Measurements from ENCODE around the gene SLC10A3. TPM values are rescaled to one million over a fixed set of nuclear protein-coding genes. Genes with fewer than 3 reads are reported as not detected.

SLC10A3 gene
- total RNA-seq, 1 donor from 2014 or later = 66.2 TPM

GRCh38 chrX:154484255-154485149 is 5.9 kb downstream of the SLC10A3 start:
- intact Hi-C loops (cut with DNase I) = loop anchor here (5.0 kb wide), 1 partner anchor 48 kb away; no protein-coding TSS in a partner anchor
- Histone ChIP-seq H3K27ac (no peak overlapping the region), H3K36me3 (peaks cover 0 to 6% of the 10 kb centered on the region in 2 donors), H3K4me3 (no peak overlapping the region), H3K27me3 (no peaks in the 10 kb centered on the region), H3K4me1 (peaks cover 0 to 11% of the 10 kb centered on the region in 2 donors), H3K9me3 (no peaks in the 10 kb centered on the region)
- no peak for DNase-seq (ENCODE audit: low spot score in 2 of 2)
- TF ChIP-seq CTCF (IDR thresholded peaks at IDR 0.05) = no peak

- no peak for DNase-seq (ENCODE audit: low spot score in 2 of 2)
- Histone ChIP-seq H3K27me3 (no peaks in the 10 kb centered on the region), H3K9me3 (no peaks in the 10 kb centered on the region), H3K27ac (no peak overlapping the region), H3K4me1 (peaks cover 0 to 6% of the 10 kb centered on the region in 2 donors), H3K36me3 (peaks cover 0 to 6% of the 10 kb centered on the region in 2 donors), H3K4me3 (no peak overlapping the region)
- intact Hi-C loops (cut with DNase I) = no loop called here
- no peak for TF ChIP-seq CTCF (IDR thresholded peaks at IDR 0.05)
Measured at GRCh38 chrX:154483325-154483724, 7.1 kb downstream of the SLC10A3 start.

GRCh38 chrX:154482786-154483185 is 7.6 kb downstream of the SLC10A3 start:
- Histone ChIP-seq H3K36me3 (peaks cover 0 to 2% of the 10 kb centered on the region in 2 donors), H3K4me3 (no peak overlapping the region), H3K4me1 (peaks cover 0 to 6% of the 10 kb centered on the region in 2 donors), H3K9me3 (no peaks in the 10 kb centered on the region), H3K27me3 (no peaks in the 10 kb centered on the region), H3K27ac (no peak overlapping the region)
- intact Hi-C loops (cut with DNase I) = no loop called here
- no peak for TF ChIP-seq CTCF (IDR thresholded peaks at IDR 0.05)
- DNase-seq (ENCODE audit: low spot score in 2 of 2) = no peak

- Histone ChIP-seq H3K4me1 (peaks cover 0 to 6% of the 10 kb centered on the region in 2 donors), H3K9me3 (no peaks in the 10 kb centered on the region), H3K4me3 (no peak overlapping the region), H3K27me3 (no peaks in the 10 kb centered on the region), H3K27ac (no peak overlapping the region), H3K36me3 (no peaks in the 10 kb centered on the region)
- intact Hi-C loops (cut with DNase I) = no loop called here
- no peak for DNase-seq (ENCODE audit: low spot score in 2 of 2)
- TF ChIP-seq CTCF (IDR thresholded peaks at IDR 0.05) = no peak
Measured at GRCh38 chrX:154481911-154482601, 8.4 kb downstream of the SLC10A3 start.

- Histone ChIP-seq H3K4me1 (peaks cover 0 to 6% of the 10 kb centered on the region in 2 donors), H3K27ac (no peak overlapping the region), H3K9me3 (no peaks in the 10 kb centered on the region), H3K36me3 (no peaks in the 10 kb centered on the region), H3K4me3 (no peak overlapping the region), H3K27me3 (no peaks in the 10 kb centered on the region)
- intact Hi-C loops (cut with DNase I) = no loop called here
- no peak for DNase-seq (ENCODE audit: low spot score in 2 of 2)
- no peak for TF ChIP-seq CTCF (IDR thresholded peaks at IDR 0.05)
Measured at GRCh38 chrX:154481195-154481594, 9.2 kb downstream of the SLC10A3 start.

Data from ascending aorta (tissue), 2 donors.